GM12878 (cell line): Measurements from ENCODE around the gene MT1E. TPM values are rescaled to one million over a fixed set of nuclear protein-coding genes. Genes with fewer than 3 reads are reported as not detected.

Experiments used
- ATAC-seq: fragments of 200-7000 bp; cut with Tn5 transposase; 3 replicates; pipeline ENCODE4 v1.9.1; 2020; ENCODE audit warnings: mild to moderate bottlenecking, moderate library complexity
- BruUV-seq: library from RNA; stranded (reverse); fragments of 400-500 nt; replicated peaks from 2 replicates; lab custom pipeline; 2021; lab: Mats Ljungman, UMichigan
- CTCF ChIA-PET: fragments of 300-600 bp; sonication (Branson Sonifier 250); formaldehyde crosslinking; extraction: SDS; loops from one replicate; lab custom pipeline; 2021; ENCODE audit warnings: inconsistent platforms; lab: Yijun Ruan, JAX
- POLR2A ChIA-PET: fragments of 350-600 bp; formaldehyde crosslinking; extraction: SDS; loops from one replicate; lab custom pipeline; 2021; ENCODE audit warnings: inconsistent platforms; lab: Charles Lee
- RAD21 ChIA-PET: fragments of 300-600 bp; sonication (Branson Sonifier 250); formaldehyde crosslinking; loops from one replicate; lab custom pipeline; 2023; ENCODE audit warnings: antibody characterized with exemption; ENCODE audit not compliant: unreplicated experiment; lab: Charles Lee
- SMC1A ChIA-PET: fragments of 300-600 bp; sonication (Branson Sonifier 250); formaldehyde crosslinking; loops from one replicate; lab custom pipeline; 2023; ENCODE audit not compliant: unreplicated experiment, uncharacterized antibody; lab: Charles Lee
- DNase-seq: peaks from one replicate; pipeline ENCODE4 v3.0.0-alpha.2; 2011; ENCODE audit warnings: low read depth, low spot score
- FAIRE-seq: peaks from 3 replicates; lab custom pipeline; 2011; peaks lifted over from hg19 to GRCh38; lab: Jason Lieb, UNC
- H2AFZ ChIP-seq: 2 replicates; pipeline ENCODE4 v1.6.0; 2011; ENCODE audit warnings: low read depth, low read length, control low read depth; ENCODE audit not compliant: control insufficient read depth
- H3K27ac ChIP-seq: 2 replicates; pipeline ENCODE4 v1.5.1; 2011; ENCODE audit warnings: control low read depth; ENCODE audit not compliant: control insufficient read depth, insufficient read depth
- H3K27me3 ChIP-seq, 2 experiments: replicated peaks in 1 of 2; 2 replicates each; pipeline versions ENCODE4 v1.6.0 to v1.6.1; 2011; ENCODE audit warnings: low read length in 1 of 2; ENCODE audit not compliant: control insufficient read depth in 2 of 2, insufficient read depth in 2 of 2
- H3K36me3 ChIP-seq, 2 experiments: 2 replicates each; pipeline ENCODE4 v1.5.1; 2011; ENCODE audit warnings: low read length in 1 of 2; ENCODE audit not compliant: control insufficient read depth in 2 of 2, insufficient read depth in 2 of 2
- H3K4me1 ChIP-seq: 2 replicates; pipeline ENCODE4 v1.6.1; 2011; ENCODE audit warnings: mild to moderate bottlenecking, low read length, moderate library complexity, mixed read lengths; ENCODE audit not compliant: control insufficient read depth, insufficient read depth
- H3K4me2 ChIP-seq: 2 replicates; pipeline ENCODE4 v1.6.0; 2011; ENCODE audit warnings: control low read depth; ENCODE audit not compliant: control insufficient read depth, insufficient read depth
- H3K4me3 ChIP-seq: fragments of 200-600 bp; sonication (generic); 2 replicates; pipeline ENCODE4 v1.5.1; 2016
- H3K79me2 ChIP-seq: 2 replicates; pipeline ENCODE4 v1.6.0; 2011; ENCODE audit warnings: low read length; ENCODE audit not compliant: control insufficient read depth, insufficient read depth
- H3K9ac ChIP-seq: 2 replicates; pipeline ENCODE4 v1.8.0; 2011; ENCODE audit warnings: low read length, control low read depth, mixed read lengths; ENCODE audit not compliant: control insufficient read depth, insufficient read depth
- H3K9me3 ChIP-seq: replicated peaks from 3 replicates; pipeline ENCODE4 v1.5.1; 2011; ENCODE audit warnings: mild to moderate bottlenecking, low read length; ENCODE audit not compliant: control insufficient read depth, insufficient read depth
- H4K20me1 ChIP-seq: 2 replicates; pipeline ENCODE4 v1.6.0; 2011; ENCODE audit not compliant: control insufficient read depth, insufficient read depth
- BHLHE40 ChIP-seq, 2 experiments: fragments of 450-650 bp in 1 of 2; IDR thresholded peaks; 2 replicates each; pipeline ENCODE4 v1.6.1; 2011 to 2017; ENCODE audit warnings: low read depth in 2 of 2, borderline replicate concordance in 1 of 2, improper control_type of control experiment in 1 of 2, low read length in 1 of 2, mild to moderate bottlenecking in 1 of 2
- CBFB ChIP-seq: IDR thresholded peaks from 2 replicates; pipeline ENCODE4 v1.6.1; 2016; ENCODE audit warnings: antibody characterized with exemption, low read depth
- CEBPB ChIP-seq, 2 experiments: fragments of 150-350 bp in 1 of 2; IDR thresholded peaks; 2 replicates each; pipeline ENCODE4 v1.6.1; 2012 to 2014; ENCODE audit warnings: low read depth in 2 of 2, low read length in 2 of 2, borderline replicate concordance in 1 of 2, inconsistent platforms in 1 of 2
- ESRRA ChIP-seq: IDR thresholded peaks from 2 replicates; pipeline ENCODE4 v1.6.1; 2012; ENCODE audit warnings: mild to moderate bottlenecking, low read length, improper control_type of control experiment
- GATAD2B ChIP-seq: fragments of 450-650 bp; conservative IDR thresholded peaks from 2 replicates; pipeline ENCODE4 v1.6.1; 2017; ENCODE audit warnings: low read depth, mild to moderate bottlenecking, moderate library complexity
- KAT2A ChIP-seq: conservative IDR thresholded peaks from 2 replicates; pipeline ENCODE4 v1.6.1; 2011; ENCODE audit warnings: low read depth, low read length; ENCODE audit not compliant: control insufficient read depth
- KLF5 ChIP-seq: fragments of 450-650 bp; IDR thresholded peaks from 2 replicates; pipeline ENCODE4 v1.6.1; 2014; ENCODE audit warnings: mild to moderate bottlenecking; ENCODE audit not compliant: partially characterized antibody
- MYB ChIP-seq: fragments of 150-350 bp; IDR thresholded peaks from 2 replicates; pipeline ENCODE4 v1.6.1; 2014; ENCODE audit warnings: mild to moderate bottlenecking, low read depth, low read length, borderline replicate concordance
- RAD21 ChIP-seq: IDR thresholded peaks from 2 replicates; pipeline ENCODE4 v1.6.1; 2011; ENCODE audit warnings: mild to moderate bottlenecking, low read depth, low read length, moderate library complexity; ENCODE audit not compliant: insufficient read depth
- RB1 ChIP-seq: fragments of 450-650 bp; formaldehyde crosslinking; IDR thresholded peaks from 2 replicates; pipeline ENCODE4 v1.6.1; 2017; ENCODE audit warnings: mild to moderate bottlenecking, borderline replicate concordance
- SMC3 ChIP-seq: IDR thresholded peaks from 2 replicates; pipeline ENCODE4 v1.6.1; 2011; ENCODE audit warnings: low read length, improper control_type of control experiment, borderline replicate concordance
- YBX1 ChIP-seq: fragments of 450-650 bp; IDR thresholded peaks from 2 replicates; pipeline ENCODE4 v1.6.1; 2016; ENCODE audit warnings: antibody characterized with exemption
- ZNF207 ChIP-seq: fragments of 450-650 bp; IDR thresholded peaks from 2 replicates; pipeline ENCODE4 v1.6.1; 2014; ENCODE audit warnings: antibody characterized with exemption, mild to moderate bottlenecking, borderline replicate concordance
- WGBS: methylation state at CpG from one replicate; pipeline ENCODE4 v1.1.6; 2016; ENCODE audit warnings: low lambda C conversion rate; ENCODE audit not compliant: insufficient replicate concordance, insufficient coverage; ENCODE audit errors: missing lambda C conversion rate; 5-methylcytosine and 5-hydroxymethylcytosine counted together
- in situ Hi-C: fragments of 300-500 bp; cut with MboI; formaldehyde crosslinking; loops from 9 replicates; pipeline ENCODE4 v1.14.3; 2018; ENCODE audit warnings: mixed read lengths
- intact Hi-C: fragments of 100-400 bp; cut with micrococcal nuclease; formaldehyde crosslinking; loops from one replicate; pipeline ENCODE4 v1.14.2; 2022; ENCODE audit not compliant: unreplicated experiment
- polyA plus RNA-seq, 11 experiments: library from polyadenylated mRNA; depleted of rRNA in 4 of 11; unstranded in 6 of 11; stranded (reverse) in 5 of 11; fragments of >200 nt; fragmentation: Nextera tagmentation in 4 of 11; fragmentation: Illumina TruSeq in 1 of 11; extraction: Ambion mirVana in 4 of 11; extraction: Trizol in 1 of 11; gene quantifications; 1 replicate in 1 of 11; 2 replicates in 10 of 11; pipeline versions ENCODE4 v1.2.1 to v1.2.3, GENCODE V29; 2011 to 2016; ENCODE audit warnings: inconsistent platforms in 2 of 11, missing spikeins in 2 of 11, low read depth in 1 of 11
- total RNA-seq, 4 experiments: library from RNA; depleted of rRNA in 3 of 4; stranded (reverse); fragments of >200 nt in 3 of 4; fragmentation: Illumina TruSeq in 1 of 4; extraction: Trizol in 1 of 4; gene quantifications; 2 replicates each; pipeline versions ENCODE4 v1.2.1 to v1.2.3, GENCODE V29; 2013 to 2021
- TF ChIP-seq, protein P1 (sequence below): fragments of 450-650 bp; IDR thresholded peaks from 2 replicates; pipeline ENCODE4 v1.6.1; 2018; ENCODE audit warnings: borderline replicate concordance, mild to moderate bottlenecking; ENCODE audit not compliant: partially characterized antibody
- TF ChIP-seq, protein P2 (sequence below): IDR thresholded peaks from 2 replicates; pipeline ENCODE4 v1.6.1; 2012; ENCODE audit warnings: low read depth, low read length, improper control_type of control experiment
- TF ChIP-seq, protein P3 (sequence below): fragments of 450-650 bp; IDR thresholded peaks from 2 replicates; pipeline ENCODE4 v1.6.1; 2017; ENCODE audit warnings: borderline replicate concordance

MT1E gene
- total and polyA plus RNA-seq, 10 of the 15 experiments (the other 5 are each of a cell fraction or from before 2014, with no cell fraction given): 5.8 to 22.3 (median 16.5) TPM

DNA sequence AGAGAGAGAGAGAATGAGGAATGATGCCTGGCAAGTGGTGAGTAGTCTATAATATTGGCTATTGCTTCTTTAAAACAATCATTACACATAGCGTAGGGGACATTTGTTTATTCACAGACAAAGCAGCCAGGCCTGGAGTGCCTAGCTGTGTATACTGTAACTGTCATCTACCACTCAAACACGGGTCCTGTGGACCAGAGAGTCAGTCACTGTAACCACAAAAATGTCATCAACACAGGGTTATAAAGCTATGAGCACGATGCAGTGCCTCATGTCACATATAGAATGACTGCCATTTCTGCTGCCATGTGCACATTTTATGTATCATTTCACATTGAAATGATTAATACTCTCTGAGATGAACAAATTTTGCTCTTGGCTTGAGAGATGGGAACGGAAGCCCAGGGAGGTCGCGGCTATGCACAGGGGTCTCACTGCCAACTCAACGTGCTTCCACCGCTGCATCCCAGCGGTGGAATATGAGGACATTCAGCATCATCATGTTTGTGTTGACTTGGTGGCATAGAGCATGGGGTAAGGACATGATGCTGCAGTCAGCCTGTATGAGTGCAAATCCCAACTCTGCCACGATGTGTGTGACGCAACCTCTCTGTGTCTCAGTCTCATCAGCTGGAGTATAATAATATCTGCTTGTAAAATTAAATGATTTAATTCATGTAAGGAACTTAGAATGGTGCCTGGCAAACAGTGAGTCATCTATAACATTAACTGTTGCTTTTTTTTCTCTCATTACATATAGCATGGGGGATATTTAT is 47.4 kb downstream of the MT1E start (continued):
- TF ChIP-seq, protein P1, sequence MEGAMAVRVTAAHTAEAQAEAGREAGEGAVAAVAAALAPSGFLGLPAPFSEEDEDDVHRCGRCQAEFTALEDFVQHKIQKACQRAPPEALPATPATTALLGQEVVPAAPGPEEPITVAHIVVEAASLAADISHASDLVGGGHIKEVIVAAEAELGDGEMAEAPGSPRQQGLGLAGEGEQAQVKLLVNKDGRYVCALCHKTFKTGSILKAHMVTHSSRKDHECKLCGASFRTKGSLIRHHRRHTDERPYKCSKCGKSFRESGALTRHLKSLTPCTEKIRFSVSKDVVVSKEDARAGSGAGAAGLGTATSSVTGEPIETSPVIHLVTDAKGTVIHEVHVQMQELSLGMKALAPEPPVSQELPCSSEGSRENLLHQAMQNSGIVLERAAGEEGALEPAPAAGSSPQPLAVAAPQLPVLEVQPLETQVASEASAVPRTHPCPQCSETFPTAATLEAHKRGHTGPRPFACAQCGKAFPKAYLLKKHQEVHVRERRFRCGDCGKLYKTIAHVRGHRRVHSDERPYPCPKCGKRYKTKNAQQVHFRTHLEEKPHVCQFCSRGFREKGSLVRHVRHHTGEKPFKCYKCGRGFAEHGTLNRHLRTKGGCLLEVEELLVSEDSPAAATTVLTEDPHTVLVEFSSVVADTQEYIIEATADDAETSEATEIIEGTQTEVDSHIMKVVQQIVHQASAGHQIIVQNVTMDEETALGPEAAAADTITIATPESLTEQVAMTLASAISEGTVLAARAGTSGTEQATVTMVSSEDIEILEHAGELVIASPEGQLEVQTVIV: no peak
- TF ChIP-seq ESRRA (no peak), CEBPB (IDR thresholded peaks at IDR 0.05; ENCODE audit: borderline replicate concordance in 1 of 2, low read depth in 2 of 2, low read length in 2 of 2) (no peak)

DNA sequence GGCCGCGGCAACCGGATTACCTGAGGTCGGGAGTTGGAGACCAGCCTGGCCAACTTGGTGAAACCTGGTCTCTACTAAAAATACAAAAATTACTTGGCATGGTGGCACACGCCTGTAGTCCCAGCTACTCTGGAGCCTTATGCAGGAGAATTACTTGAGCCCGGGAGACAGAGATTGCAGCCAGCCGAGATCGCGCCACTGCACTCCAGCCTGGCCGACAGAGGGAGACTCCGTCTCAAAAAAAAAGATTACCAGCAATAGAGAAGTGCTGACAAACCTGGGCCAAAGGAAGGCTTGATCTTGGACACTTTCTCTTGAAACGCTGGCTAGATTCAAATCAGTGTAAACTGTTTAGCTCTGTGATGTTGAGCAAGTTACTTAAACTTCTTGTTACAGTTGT is 48.3 kb downstream of the MT1E start:
- WGBS: 34% methylated on average over 12 of the region's 12 CpGs
- H3K27me3 ChIP-seq: peaks cover 11 to 14% of the 10 kb centered on the region in 2 experiments
- no peaks in the 10 kb centered on the region for H3K79me2 ChIP-seq
- in situ Hi-C loops (no loop called here), intact Hi-C loops (loop anchor here (1.0 kb wide), 1 partner anchor 28 kb away; no protein-coding TSS in a partner anchor)
- no peaks in the 10 kb centered on the region for H4K20me1 ChIP-seq
- ChIA-PET SMC1A (interaction anchor here (0.6 to 1.5 kb wide), 4 partner anchors 9 to 314 kb away, joined by 3 to 7 read pairs (median 4); no protein-coding TSS in a partner anchor), CTCF (interaction anchor here (2.6 kb wide), 1 partner anchor 28 kb away, joined by 28 read pairs; no protein-coding TSS in a partner anchor), RAD21 (interaction anchor here (1.1 to 2.5 kb wide), 3 partner anchors 9 to 28 kb away, joined by 3 to 11 read pairs (median 4); partner anchors contain the start of gene MT1X), POLR2A (no interaction called here)
- no peak overlapping the region for H3K4me2 ChIP-seq
- H3K36me3 ChIP-seq: no peaks in the 10 kb centered on the region
- no peak overlapping the region for H2AFZ ChIP-seq
- DNase-seq (no peak), FAIRE-seq (no peak), ATAC-seq (peak; percentile 52)
- H3K9ac ChIP-seq: no peak overlapping the region
- no peak overlapping the region for H3K4me3 ChIP-seq
- no peak overlapping the region for H3K27ac ChIP-seq
- no peaks in the 10 kb centered on the region for H3K9me3 ChIP-seq
- H3K4me1 ChIP-seq: no peaks in the 10 kb centered on the region
- no TSS peak for BruUV-seq
- no peak for TF ChIP-seq GATAD2B
- TF ChIP-seq KLF5: no peak
- TF ChIP-seq KAT2A: no peak
- peak; percentile 42; the same call in 1 of the 2 replicates for TF ChIP-seq SMC3
- TF ChIP-seq RAD21: peak; percentile 60
- no peak for TF ChIP-seq CBFB
- TF ChIP-seq MYB: no peak
- TF ChIP-seq, protein P2, sequence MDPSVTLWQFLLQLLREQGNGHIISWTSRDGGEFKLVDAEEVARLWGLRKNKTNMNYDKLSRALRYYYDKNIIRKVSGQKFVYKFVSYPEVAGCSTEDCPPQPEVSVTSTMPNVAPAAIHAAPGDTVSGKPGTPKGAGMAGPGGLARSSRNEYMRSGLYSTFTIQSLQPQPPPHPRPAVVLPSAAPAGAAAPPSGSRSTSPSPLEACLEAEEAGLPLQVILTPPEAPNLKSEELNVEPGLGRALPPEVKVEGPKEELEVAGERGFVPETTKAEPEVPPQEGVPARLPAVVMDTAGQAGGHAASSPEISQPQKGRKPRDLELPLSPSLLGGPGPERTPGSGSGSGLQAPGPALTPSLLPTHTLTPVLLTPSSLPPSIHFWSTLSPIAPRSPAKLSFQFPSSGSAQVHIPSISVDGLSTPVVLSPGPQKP: no peak
- no peak for TF ChIP-seq BHLHE40 (IDR thresholded peaks at IDR 0.05; ENCODE audit: borderline replicate concordance in 1 of 2, low read depth in 2 of 2, low read length in 1 of 2)
- no peak for TF ChIP-seq YBX1
- no peak for TF ChIP-seq RB1
- TF ChIP-seq, protein P3, sequence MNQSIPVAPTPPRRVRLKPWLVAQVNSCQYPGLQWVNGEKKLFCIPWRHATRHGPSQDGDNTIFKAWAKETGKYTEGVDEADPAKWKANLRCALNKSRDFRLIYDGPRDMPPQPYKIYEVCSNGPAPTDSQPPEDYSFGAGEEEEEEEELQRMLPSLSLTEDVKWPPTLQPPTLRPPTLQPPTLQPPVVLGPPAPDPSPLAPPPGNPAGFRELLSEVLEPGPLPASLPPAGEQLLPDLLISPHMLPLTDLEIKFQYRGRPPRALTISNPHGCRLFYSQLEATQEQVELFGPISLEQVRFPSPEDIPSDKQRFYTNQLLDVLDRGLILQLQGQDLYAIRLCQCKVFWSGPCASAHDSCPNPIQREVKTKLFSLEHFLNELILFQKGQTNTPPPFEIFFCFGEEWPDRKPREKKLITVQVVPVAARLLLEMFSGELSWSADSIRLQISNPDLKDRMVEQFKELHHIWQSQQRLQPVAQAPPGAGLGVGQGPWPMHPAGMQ: no peak
- no peak for TF ChIP-seq ZNF207
